ENCODE data around the gene C5orf46.

GRCh38 chr5:147878066-147878759, 28.1 kb downstream of the C5orf46 start, which contains the start of gene SCGB3A2:
- TF ChIP-seq CTCF (IDR thresholded peaks at IDR 0.05; ENCODE audit: low read depth, low read length, poor library complexity, severe bottlenecking) (no peak), EZH2phosphoT487 (IDR thresholded peaks at IDR 0.05; ENCODE audit: borderline replicate concordance, low read length) (no peak)

Measured in DOHH2 (cell line).